Measurements from ENCODE around the gene PIK3AP1. TPM values are rescaled to one million over a fixed set of nuclear protein-coding genes. Genes with fewer than 3 reads are reported as not detected.

Gene PIK3AP1
- total and polyA plus RNA-seq, 10 of the 15 experiments (the other 5 are each of a cell fraction or from before 2014, with no cell fraction given): 26.2 to 306 (median 119) TPM

GRCh38 chr10:96648297-96648696, 72.0 kb downstream of the PIK3AP1 start (continued):
- TF ChIP-seq PKNOX1 (IDR thresholded peaks at IDR 0.05) (no peak), TCF7 (IDR thresholded peaks at IDR 0.05; ENCODE audit: borderline replicate concordance) (no peak), CHD2 (IDR thresholded peaks at IDR 0.05; ENCODE audit: borderline replicate concordance, low read depth, low read length) (peak; percentile 29; the same call in 1 of the 2 replicates), E4F1 (IDR thresholded peaks at IDR 0.05; ENCODE audit: borderline replicate concordance, partially characterized antibody) (no peak), ATF2 (IDR thresholded peaks at IDR 0.05; ENCODE audit: low read length) (no peak), ETV6 (conservative IDR thresholded peaks at IDR 0.05 in 1 of 2, IDR thresholded peaks at IDR 0.05 in 1 of 2; ENCODE audit: borderline replicate concordance in 1 of 2, low read depth in 1 of 2) (no peak), PML (IDR thresholded peaks at IDR 0.05; ENCODE audit: low read length) (no peak), HDGF (IDR thresholded peaks at IDR 0.05) (no peak), IKZF2 (IDR thresholded peaks at IDR 0.05) (peak; percentile 58 to 65; a peak in 3 of 4 replicates), ZNF217 (IDR thresholded peaks at IDR 0.05) (no peak), RUNX3 (IDR thresholded peaks at IDR 0.05; ENCODE audit: low read length) (no peak), MEF2A (IDR thresholded peaks at IDR 0.05; ENCODE audit: insufficient read depth, low read depth, low read length) (no peak), NBN (IDR thresholded peaks at IDR 0.05) (no peak), NFXL1 (IDR thresholded peaks at IDR 0.05; ENCODE audit: borderline replicate concordance) (no peak), NRF1 (conservative IDR thresholded peaks at IDR 0.05; ENCODE audit: low read depth, low read length) (no peak), ATF3 (IDR thresholded peaks at IDR 0.05; ENCODE audit: borderline replicate concordance, extremely low read depth, low read depth, low read length) (no peak), ZBTB11 (CRISPR knock-in tag; IDR thresholded peaks at IDR 0.05) (no peak), MXI1 (IDR thresholded peaks at IDR 0.05; ENCODE audit: low read depth, low read length) (no peak), YY1 (IDR thresholded peaks at IDR 0.05; ENCODE audit: low read depth, low read length) (no peak), FOXM1 (IDR thresholded peaks at IDR 0.05; ENCODE audit: low read depth, low read length) (no peak), TAF1 (IDR thresholded peaks at IDR 0.05; ENCODE audit: borderline replicate concordance, low read depth, low read length) (no peak), EP300 (IDR thresholded peaks at IDR 0.05; ENCODE audit: borderline replicate concordance in 1 of 2, control insufficient read depth in 1 of 2, low read depth in 2 of 2, low read length in 2 of 2) (no peak), NFIC (IDR thresholded peaks at IDR 0.05; ENCODE audit: low read depth, low read length) (no peak)

All from GM12878 (cell line).